ENCODE results near the gene DDX5. TPM values are rescaled to one million over a fixed set of nuclear protein-coding genes. Genes with fewer than 3 reads are reported as not detected.

Gene DDX5
- total and polyA plus RNA-seq, 2 of the 13 experiments (the other 11 are each of a cell fraction or from before 2014, with no cell fraction given), result 503 to 684 TPM

DNA sequence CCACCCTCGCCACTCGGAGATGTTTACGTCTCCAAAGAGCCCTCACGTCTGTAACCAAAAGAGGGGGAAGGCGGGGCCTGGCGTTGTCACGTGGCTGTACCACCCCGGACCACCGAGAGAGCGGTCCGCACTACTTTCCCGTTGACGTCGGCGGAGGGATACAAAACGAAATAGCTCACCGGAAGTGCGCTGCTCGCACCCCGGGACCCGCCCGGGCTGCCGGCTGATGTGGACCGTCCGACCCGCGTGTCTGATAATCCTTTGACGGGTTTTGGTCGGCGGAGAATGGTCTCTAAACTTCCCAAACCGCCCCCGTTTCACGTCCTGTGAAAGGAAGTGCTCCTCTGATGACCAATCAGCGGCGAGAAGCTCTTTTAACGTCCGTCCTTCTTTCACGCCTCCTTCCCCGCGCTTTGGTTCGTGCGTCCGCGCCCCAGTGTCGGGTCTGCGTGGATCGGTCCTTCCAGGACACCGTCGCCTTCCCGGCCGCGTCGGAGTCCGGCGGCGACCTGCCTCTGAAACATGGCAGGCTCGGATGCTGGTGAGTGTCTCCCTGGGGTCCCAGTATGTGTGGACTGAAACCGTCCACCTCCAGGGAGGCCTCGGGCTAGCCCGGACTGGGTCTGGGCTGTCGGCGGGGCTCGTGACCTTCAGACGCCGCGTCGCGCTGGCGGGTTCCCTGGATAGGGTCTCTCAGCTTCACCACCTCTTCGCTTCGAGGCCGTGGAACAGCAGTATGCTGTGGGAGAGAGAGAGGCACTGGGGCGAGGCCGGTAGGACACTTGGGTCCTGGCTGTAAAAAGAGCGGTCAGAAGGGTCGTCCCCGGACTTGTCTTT lies 705 bp upstream of the DDX5 start, which contains the start of gene CEP95 (continued):
- TF ChIP-seq, protein P1, sequence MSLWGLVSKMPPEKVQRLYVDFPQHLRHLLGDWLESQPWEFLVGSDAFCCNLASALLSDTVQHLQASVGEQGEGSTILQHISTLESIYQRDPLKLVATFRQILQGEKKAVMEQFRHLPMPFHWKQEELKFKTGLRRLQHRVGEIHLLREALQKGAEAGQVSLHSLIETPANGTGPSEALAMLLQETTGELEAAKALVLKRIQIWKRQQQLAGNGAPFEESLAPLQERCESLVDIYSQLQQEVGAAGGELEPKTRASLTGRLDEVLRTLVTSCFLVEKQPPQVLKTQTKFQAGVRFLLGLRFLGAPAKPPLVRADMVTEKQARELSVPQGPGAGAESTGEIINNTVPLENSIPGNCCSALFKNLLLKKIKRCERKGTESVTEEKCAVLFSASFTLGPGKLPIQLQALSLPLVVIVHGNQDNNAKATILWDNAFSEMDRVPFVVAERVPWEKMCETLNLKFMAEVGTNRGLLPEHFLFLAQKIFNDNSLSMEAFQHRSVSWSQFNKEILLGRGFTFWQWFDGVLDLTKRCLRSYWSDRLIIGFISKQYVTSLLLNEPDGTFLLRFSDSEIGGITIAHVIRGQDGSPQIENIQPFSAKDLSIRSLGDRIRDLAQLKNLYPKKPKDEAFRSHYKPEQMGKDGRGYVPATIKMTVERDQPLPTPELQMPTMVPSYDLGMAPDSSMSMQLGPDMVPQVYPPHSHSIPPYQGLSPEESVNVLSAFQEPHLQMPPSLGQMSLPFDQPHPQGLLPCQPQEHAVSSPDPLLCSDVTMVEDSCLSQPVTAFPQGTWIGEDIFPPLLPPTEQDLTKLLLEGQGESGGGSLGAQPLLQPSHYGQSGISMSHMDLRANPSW (CRISPR knock-in tag; IDR thresholded peaks at IDR 0.05; ENCODE audit: borderline replicate concordance), result no peak
- peak; percentile 34; the same call in 1 of the 2 replicates for TF ChIP-seq RXRB (CRISPR knock-in tag; IDR thresholded peaks at IDR 0.05; ENCODE audit: borderline replicate concordance)
- TF ChIP-seq, protein P2, sequence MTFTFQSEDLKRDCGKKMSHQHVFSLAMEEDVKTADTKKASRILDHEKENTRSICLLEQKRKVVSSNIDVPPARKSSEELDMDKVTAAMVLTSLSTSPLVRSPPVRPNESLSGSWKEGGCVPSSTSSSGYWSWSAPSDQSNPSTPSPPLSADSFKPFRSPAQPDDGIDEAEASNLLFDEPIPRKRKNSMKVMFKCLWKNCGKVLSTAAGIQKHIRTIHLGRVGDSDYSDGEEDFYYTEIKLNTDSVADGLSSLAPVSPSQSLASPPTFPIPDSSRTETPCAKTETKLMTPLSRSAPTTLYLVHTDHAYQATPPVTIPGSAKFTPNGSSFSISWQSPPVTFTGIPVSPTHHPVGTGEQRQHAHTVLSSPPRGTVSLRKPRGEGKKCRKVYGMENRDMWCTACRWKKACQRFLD (CRISPR knock-in tag; IDR thresholded peaks at IDR 0.05; ENCODE audit: borderline replicate concordance), result peak; percentile 56
- peak; percentile 73 for TF ChIP-seq BRCA1 (CRISPR knock-in tag; IDR thresholded peaks at IDR 0.05)
- TF ChIP-seq, protein P3, sequence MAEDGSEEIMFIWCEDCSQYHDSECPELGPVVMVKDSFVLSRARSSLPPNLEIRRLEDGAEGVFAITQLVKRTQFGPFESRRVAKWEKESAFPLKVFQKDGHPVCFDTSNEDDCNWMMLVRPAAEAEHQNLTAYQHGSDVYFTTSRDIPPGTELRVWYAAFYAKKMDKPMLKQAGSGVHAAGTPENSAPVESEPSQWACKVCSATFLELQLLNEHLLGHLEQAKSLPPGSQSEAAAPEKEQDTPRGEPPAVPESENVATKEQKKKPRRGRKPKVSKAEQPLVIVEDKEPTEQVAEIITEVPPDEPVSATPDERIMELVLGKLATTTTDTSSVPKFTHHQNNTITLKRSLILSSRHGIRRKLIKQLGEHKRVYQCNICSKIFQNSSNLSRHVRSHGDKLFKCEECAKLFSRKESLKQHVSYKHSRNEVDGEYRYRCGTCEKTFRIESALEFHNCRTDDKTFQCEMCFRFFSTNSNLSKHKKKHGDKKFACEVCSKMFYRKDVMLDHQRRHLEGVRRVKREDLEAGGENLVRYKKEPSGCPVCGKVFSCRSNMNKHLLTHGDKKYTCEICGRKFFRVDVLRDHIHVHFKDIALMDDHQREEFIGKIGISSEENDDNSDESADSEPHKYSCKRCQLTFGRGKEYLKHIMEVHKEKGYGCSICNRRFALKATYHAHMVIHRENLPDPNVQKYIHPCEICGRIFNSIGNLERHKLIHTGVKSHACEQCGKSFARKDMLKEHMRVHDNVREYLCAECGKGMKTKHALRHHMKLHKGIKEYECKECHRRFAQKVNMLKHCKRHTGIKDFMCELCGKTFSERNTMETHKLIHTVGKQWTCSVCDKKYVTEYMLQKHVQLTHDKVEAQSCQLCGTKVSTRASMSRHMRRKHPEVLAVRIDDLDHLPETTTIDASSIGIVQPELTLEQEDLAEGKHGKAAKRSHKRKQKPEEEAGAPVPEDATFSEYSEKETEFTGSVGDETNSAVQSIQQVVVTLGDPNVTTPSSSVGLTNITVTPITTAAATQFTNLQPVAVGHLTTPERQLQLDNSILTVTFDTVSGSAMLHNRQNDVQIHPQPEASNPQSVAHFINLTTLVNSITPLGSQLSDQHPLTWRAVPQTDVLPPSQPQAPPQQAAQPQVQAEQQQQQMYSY (CRISPR knock-in tag; IDR thresholded peaks at IDR 0.05), result peak; percentile 82
- TF ChIP-seq, protein P4, sequence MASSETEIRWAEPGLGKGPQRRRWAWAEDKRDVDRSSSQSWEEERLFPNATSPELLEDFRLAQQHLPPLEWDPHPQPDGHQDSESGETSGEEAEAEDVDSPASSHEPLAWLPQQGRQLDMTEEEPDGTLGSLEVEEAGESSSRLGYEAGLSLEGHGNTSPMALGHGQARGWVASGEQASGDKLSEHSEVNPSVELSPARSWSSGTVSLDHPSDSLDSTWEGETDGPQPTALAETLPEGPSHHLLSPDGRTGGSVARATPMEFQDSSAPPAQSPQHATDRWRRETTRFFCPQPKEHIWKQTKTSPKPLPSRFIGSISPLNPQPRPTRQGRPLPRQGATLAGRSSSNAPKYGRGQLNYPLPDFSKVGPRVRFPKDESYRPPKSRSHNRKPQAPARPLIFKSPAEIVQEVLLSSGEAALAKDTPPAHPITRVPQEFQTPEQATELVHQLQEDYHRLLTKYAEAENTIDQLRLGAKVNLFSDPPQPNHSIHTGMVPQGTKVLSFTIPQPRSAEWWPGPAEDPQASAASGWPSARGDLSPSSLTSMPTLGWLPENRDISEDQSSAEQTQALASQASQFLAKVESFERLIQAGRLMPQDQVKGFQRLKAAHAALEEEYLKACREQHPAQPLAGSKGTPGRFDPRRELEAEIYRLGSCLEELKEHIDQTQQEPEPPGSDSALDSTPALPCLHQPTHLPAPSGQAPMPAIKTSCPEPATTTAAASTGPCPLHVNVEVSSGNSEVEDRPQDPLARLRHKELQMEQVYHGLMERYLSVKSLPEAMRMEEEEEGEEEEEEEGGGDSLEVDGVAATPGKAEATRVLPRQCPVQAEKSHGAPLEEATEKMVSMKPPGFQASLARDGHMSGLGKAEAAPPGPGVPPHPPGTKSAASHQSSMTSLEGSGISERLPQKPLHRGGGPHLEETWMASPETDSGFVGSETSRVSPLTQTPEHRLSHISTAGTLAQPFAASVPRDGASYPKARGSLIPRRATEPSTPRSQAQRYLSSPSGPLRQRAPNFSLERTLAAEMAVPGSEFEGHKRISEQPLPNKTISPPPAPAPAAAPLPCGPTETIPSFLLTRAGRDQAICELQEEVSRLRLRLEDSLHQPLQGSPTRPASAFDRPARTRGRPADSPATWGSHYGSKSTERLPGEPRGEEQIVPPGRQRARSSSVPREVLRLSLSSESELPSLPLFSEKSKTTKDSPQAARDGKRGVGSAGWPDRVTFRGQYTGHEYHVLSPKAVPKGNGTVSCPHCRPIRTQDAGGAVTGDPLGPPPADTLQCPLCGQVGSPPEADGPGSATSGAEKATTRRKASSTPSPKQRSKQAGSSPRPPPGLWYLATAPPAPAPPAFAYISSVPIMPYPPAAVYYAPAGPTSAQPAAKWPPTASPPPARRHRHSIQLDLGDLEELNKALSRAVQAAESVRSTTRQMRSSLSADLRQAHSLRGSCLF (CRISPR knock-in tag; IDR thresholded peaks at IDR 0.05; ENCODE audit: borderline replicate concordance), result peak; percentile 47; the same call in 1 of the 2 replicates
- TF ChIP-seq PCBP1 (IDR thresholded peaks at IDR 0.05; ENCODE audit: borderline replicate concordance, low read depth, low read length), result peak; percentile 100
- TF ChIP-seq ZNF816 (CRISPR knock-in tag; IDR thresholded peaks at IDR 0.05; ENCODE audit: borderline replicate concordance), result peak; percentile 97
- TF ChIP-seq NFKBIZ (CRISPR knock-in tag; IDR thresholded peaks at IDR 0.05), result 0 out of 2 replicates have a peak, but pooled peaks have one; percentile 65
- TF ChIP-seq, protein P5, sequence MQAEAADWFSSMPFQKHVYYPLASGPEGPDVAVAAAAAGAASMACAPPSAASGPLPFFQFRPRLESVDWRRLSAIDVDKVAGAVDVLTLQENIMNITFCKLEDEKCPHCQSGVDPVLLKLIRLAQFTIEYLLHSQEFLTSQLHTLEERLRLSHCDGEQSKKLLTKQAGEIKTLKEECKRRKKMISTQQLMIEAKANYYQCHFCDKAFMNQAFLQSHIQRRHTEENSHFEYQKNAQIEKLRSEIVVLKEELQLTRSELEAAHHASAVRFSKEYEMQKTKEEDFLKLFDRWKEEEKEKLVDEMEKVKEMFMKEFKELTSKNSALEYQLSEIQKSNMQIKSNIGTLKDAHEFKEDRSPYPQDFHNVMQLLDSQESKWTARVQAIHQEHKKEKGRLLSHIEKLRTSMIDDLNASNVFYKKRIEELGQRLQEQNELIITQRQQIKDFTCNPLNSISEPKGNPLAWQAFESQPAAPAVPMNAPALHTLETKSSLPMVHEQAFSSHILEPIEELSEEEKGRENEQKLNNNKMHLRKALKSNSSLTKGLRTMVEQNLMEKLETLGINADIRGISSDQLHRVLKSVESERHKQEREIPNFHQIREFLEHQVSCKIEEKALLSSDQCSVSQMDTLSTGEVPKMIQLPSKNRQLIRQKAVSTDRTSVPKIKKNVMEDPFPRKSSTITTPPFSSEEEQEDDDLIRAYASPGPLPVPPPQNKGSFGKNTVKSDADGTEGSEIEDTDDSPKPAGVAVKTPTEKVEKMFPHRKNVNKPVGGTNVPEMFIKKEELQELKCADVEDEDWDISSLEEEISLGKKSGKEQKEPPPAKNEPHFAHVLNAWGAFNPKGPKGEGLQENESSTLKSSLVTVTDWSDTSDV (CRISPR knock-in tag; IDR thresholded peaks at IDR 0.05), result peak; percentile 98

All from HepG2 (cell line).